Measurements from ENCODE around the gene NEK2.
"Not testable (repeated sequence)": the region's sequence is repeated elsewhere in the genome, so short reads cannot be mapped to it uniquely, and the experiment has no call there.

The NEK2 gene

GRCh38 chr1:211636575-211637029, 38.8 kb downstream of the NEK2 start:
- not testable (repeated sequence) for H3K27ac ChIP-seq (ENCODE audit: low read depth, low read length); H3K4me1 ChIP-seq (ENCODE audit: control insufficient read depth in 1 of 2, insufficient read depth in 2 of 2, low read length in 2 of 2); H3K9ac ChIP-seq (ENCODE audit: low read depth in 1 of 2, low read length in 2 of 2); H3K9me3 ChIP-seq (ENCODE audit: control insufficient read depth in 1 of 2, low read length in 2 of 2); H3K4me3 ChIP-seq (ENCODE audit: low read depth in 1 of 2, low read length in 2 of 2); H3K36me3 ChIP-seq (ENCODE audit: control insufficient read depth in 1 of 2, insufficient read depth in 2 of 2, low read length in 2 of 2); H3K27me3 ChIP-seq (ENCODE audit: control insufficient read depth in 1 of 2, insufficient read depth in 2 of 2, low read length in 2 of 2)

GRCh38 chr1:211635597-211636205, 39.7 kb downstream of the NEK2 start:
- peaks cover 7 to 8% of the 10 kb centered on the region in 2 donors for H3K4me1 ChIP-seq (ENCODE audit: control insufficient read depth in 1 of 2, insufficient read depth in 2 of 2, low read length in 2 of 2)
- H3K9me3 ChIP-seq (ENCODE audit: control insufficient read depth in 1 of 2, low read length in 2 of 2): no peaks in the 10 kb centered on the region
- H3K4me3 ChIP-seq (ENCODE audit: low read depth in 1 of 2, low read length in 2 of 2): no peak overlapping the region
- H3K27ac ChIP-seq (ENCODE audit: low read depth, low read length): no peak overlapping the region
- no peaks in the 10 kb centered on the region for H3K36me3 ChIP-seq (ENCODE audit: control insufficient read depth in 1 of 2, insufficient read depth in 2 of 2, low read length in 2 of 2)
- no peak overlapping the region for H3K9ac ChIP-seq (ENCODE audit: low read depth in 1 of 2, low read length in 2 of 2)
- H3K27me3 ChIP-seq (ENCODE audit: control insufficient read depth in 1 of 2, insufficient read depth in 2 of 2, low read length in 2 of 2): no peaks in the 10 kb centered on the region

DNA sequence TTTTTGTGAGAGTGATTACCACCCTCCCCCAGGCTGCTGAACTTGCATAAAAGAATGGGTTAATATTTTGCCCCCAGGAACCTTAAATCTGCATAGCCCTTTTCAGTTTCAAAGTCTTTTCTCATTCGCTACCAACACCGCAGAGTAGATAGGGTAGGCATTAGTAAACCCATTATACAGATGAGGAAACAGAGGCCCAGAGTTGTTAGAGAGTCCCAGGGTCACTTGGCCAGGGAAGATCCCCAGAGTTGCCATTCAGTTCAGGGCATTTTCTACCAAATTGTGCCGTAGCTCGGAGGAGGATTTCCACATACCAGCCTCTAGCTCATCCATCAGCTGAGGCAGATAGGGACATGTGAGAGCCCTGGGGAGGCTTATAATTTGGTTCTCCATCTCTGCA, 40.5 kb downstream of the NEK2 start:
- H3K4me3 ChIP-seq (ENCODE audit: low read depth in 1 of 2, low read length in 2 of 2): no peak overlapping the region
- H3K27me3 ChIP-seq (ENCODE audit: control insufficient read depth in 1 of 2, insufficient read depth in 2 of 2, low read length in 2 of 2): no peaks in the 10 kb centered on the region
- H3K9me3 ChIP-seq (ENCODE audit: control insufficient read depth in 1 of 2, low read length in 2 of 2): no peaks in the 10 kb centered on the region
- no peak overlapping the region for H3K27ac ChIP-seq (ENCODE audit: low read depth, low read length)
- H3K9ac ChIP-seq (ENCODE audit: low read depth in 1 of 2, low read length in 2 of 2): no peak overlapping the region
- H3K36me3 ChIP-seq (ENCODE audit: control insufficient read depth in 1 of 2, insufficient read depth in 2 of 2, low read length in 2 of 2): no peaks in the 10 kb centered on the region
- H3K4me1 ChIP-seq (ENCODE audit: control insufficient read depth in 1 of 2, insufficient read depth in 2 of 2, low read length in 2 of 2): peaks cover 7 to 14% of the 10 kb centered on the region in 2 donors

- H3K36me3 ChIP-seq (ENCODE audit: control insufficient read depth in 1 of 2, insufficient read depth in 2 of 2, low read length in 2 of 2): no peaks in the 10 kb centered on the region
- no peaks in the 10 kb centered on the region for H3K27me3 ChIP-seq (ENCODE audit: control insufficient read depth in 1 of 2, insufficient read depth in 2 of 2, low read length in 2 of 2)
- peaks cover 7 to 14% of the 10 kb centered on the region in 2 donors for H3K4me1 ChIP-seq (ENCODE audit: control insufficient read depth in 1 of 2, insufficient read depth in 2 of 2, low read length in 2 of 2)
- no peak overlapping the region for H3K4me3 ChIP-seq (ENCODE audit: low read depth in 1 of 2, low read length in 2 of 2)
- H3K27ac ChIP-seq (ENCODE audit: low read depth, low read length): no peak overlapping the region
- no peaks in the 10 kb centered on the region for H3K9me3 ChIP-seq (ENCODE audit: control insufficient read depth in 1 of 2, low read length in 2 of 2)
- no peak overlapping the region for H3K9ac ChIP-seq (ENCODE audit: low read depth in 1 of 2, low read length in 2 of 2)
Observed at GRCh38 chr1:211634461-211634860, 41.0 kb downstream of the NEK2 start.

GRCh38 chr1:211633524-211633846, 41.9 kb downstream of the NEK2 start:
- Histone ChIP-seq H3K27ac (ENCODE audit: low read depth, low read length) (no peak overlapping the region), H3K4me1 (ENCODE audit: control insufficient read depth in 1 of 2, insufficient read depth in 2 of 2, low read length in 2 of 2) (peaks cover 7 to 14% of the 10 kb centered on the region in 2 donors), H3K4me3 (ENCODE audit: low read depth in 1 of 2, low read length in 2 of 2) (no peak overlapping the region), H3K9me3 (ENCODE audit: control insufficient read depth in 1 of 2, low read length in 2 of 2) (no peaks in the 10 kb centered on the region), H3K36me3 (ENCODE audit: control insufficient read depth in 1 of 2, insufficient read depth in 2 of 2, low read length in 2 of 2) (no peaks in the 10 kb centered on the region), H3K27me3 (ENCODE audit: control insufficient read depth in 1 of 2, insufficient read depth in 2 of 2, low read length in 2 of 2) (no peaks in the 10 kb centered on the region), H3K9ac (ENCODE audit: low read depth in 1 of 2, low read length in 2 of 2) (no peak overlapping the region)

DNA sequence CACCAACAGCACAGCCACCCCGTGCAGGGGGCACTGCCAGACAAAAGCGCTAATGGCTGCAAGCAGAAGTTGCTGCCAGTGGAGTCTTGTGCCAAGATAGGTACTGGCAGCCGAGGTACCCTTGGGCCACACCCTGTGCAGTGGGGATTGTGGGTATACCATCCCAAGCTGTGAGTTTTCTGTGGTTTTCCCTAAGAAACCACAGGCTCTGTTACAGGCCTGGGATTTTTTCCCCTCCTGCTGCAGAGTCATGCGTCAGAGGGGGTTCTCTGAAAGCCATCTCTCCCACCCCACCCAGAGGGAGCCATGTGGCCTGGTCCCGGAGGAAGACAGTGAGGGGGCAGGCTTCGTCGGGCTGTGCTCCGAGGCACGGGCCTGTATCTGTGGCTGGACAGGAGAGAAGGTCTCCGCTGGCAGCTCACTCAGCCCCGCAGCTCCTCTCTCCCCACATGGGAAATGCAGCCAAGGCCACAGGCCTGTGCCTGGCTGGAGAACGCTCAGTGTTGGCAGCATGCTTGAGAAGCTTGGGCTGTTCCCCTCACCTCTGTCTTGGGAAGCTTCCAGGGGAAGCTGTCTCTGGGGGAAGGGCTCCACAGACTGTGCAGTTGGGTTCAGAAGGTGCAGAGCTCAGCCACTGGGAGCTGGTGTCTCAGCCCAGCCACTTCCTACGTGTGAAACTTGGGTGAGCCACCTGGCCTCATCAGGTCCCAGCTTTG, 42.5 kb downstream of the NEK2 start:
- Histone ChIP-seq H3K27me3 (ENCODE audit: control insufficient read depth in 1 of 2, insufficient read depth in 2 of 2, low read length in 2 of 2) (no peaks in the 10 kb centered on the region), H3K9me3 (ENCODE audit: control insufficient read depth in 1 of 2, low read length in 2 of 2) (no peaks in the 10 kb centered on the region), H3K36me3 (ENCODE audit: control insufficient read depth in 1 of 2, insufficient read depth in 2 of 2, low read length in 2 of 2) (no peaks in the 10 kb centered on the region), H3K27ac (ENCODE audit: low read depth, low read length) (no peak overlapping the region), H3K4me3 (ENCODE audit: low read depth in 1 of 2, low read length in 2 of 2) (no peak overlapping the region), H3K9ac (ENCODE audit: low read depth in 1 of 2, low read length in 2 of 2) (no peak overlapping the region), H3K4me1 (ENCODE audit: control insufficient read depth in 1 of 2, insufficient read depth in 2 of 2, low read length in 2 of 2) (peaks cover 7 to 14% of the 10 kb centered on the region in 2 donors)

DNA sequence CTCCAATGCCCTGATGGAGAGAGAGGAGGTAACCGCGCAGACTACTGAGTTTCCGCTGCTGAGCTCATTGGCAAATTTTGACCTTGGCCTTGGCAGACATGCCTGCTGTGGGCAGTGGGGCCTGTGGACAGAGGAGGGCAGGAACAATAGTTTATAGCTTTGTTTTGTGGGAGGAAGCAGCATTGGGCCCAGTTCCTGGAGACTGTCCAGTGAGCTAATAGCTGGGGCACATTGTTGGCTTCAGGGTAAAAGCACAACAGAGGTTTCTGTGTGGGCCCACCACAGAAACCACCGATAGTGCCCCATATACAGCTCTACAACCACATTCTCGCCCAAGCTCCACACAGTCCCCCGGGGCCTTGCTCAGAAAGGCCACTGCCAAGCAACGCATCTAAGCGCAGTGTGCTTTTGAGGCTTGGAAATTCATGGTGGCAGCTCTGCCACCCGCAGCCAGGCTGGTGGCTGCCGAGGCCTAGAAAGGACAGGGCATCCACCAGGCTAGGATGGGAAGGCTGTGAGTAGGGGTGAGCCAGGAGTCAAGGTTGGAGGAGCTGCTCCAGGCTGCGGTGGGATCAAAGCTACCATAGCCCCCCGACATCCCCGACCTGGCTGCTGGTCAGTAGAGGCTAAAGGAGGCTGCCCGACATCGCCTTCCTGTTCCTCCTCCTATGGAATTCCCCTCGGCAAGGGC, 43.2 kb downstream of the NEK2 start:
- Histone ChIP-seq H3K4me3 (ENCODE audit: low read depth in 1 of 2, low read length in 2 of 2) (no peak overlapping the region), H3K9me3 (ENCODE audit: control insufficient read depth in 1 of 2, low read length in 2 of 2) (no peaks in the 10 kb centered on the region), H3K36me3 (ENCODE audit: control insufficient read depth in 1 of 2, insufficient read depth in 2 of 2, low read length in 2 of 2) (no peaks in the 10 kb centered on the region), H3K9ac (ENCODE audit: low read depth in 1 of 2, low read length in 2 of 2) (no peak overlapping the region), H3K4me1 (ENCODE audit: control insufficient read depth in 1 of 2, insufficient read depth in 2 of 2, low read length in 2 of 2) (peaks cover 7 to 14% of the 10 kb centered on the region in 2 donors), H3K27me3 (ENCODE audit: control insufficient read depth in 1 of 2, insufficient read depth in 2 of 2, low read length in 2 of 2) (no peaks in the 10 kb centered on the region), H3K27ac (ENCODE audit: low read depth, low read length) (no peak overlapping the region)

- Histone ChIP-seq H3K36me3 (ENCODE audit: control insufficient read depth in 1 of 2, insufficient read depth in 2 of 2, low read length in 2 of 2) (no peaks in the 10 kb centered on the region), H3K4me1 (ENCODE audit: control insufficient read depth in 1 of 2, insufficient read depth in 2 of 2, low read length in 2 of 2) (peaks cover 7 to 14% of the 10 kb centered on the region in 2 donors), H3K4me3 (ENCODE audit: low read depth in 1 of 2, low read length in 2 of 2) (no peak overlapping the region), H3K27ac (ENCODE audit: low read depth, low read length) (no peak overlapping the region), H3K9ac (ENCODE audit: low read depth in 1 of 2, low read length in 2 of 2) (no peak overlapping the region), H3K9me3 (ENCODE audit: control insufficient read depth in 1 of 2, low read length in 2 of 2) (no peaks in the 10 kb centered on the region), H3K27me3 (ENCODE audit: control insufficient read depth in 1 of 2, insufficient read depth in 2 of 2, low read length in 2 of 2) (no peaks in the 10 kb centered on the region)
Observed at GRCh38 chr1:211631168-211631567, 44.3 kb downstream of the NEK2 start.

DNA sequence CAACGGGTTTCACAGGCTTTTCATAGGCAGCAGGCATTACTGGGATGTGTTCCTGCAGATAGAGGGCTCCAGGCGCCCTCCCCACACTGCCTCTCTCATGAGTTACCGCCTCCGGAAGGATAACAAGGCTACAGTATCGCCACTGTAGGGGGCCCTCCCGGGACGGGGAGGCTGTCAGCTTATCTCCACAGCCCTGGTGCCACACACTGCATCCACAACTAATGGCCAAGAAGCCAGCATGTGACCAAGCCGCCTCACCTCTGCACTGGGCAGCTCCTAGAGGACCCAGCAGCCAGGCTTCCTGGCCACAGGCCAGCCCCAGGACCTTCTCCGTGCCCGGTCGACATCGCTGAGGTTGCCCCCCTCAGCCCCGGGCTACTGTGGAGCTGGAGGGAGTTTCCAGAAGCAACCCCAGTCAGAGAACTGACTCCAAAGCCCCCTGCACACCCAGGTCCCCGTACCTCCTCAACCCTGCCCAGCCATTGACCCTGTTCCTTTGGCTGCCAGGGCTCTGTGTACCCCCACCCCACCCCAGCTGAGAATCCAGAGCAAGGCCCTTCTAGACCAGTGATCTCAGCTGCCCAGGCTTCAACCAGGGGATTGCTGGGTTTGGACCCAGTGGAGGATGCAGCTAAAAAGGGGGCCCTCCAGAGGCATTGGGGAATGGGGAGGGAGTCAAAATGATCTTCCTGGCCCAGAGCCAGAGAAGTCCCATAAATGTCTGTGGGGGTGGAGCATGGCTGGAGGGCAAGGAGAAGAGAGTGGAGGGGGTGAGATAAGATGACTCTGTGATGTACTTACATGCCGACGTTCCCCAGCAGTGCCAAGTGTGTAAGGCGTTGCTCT, 45.0 kb downstream of the NEK2 start:
- Histone ChIP-seq H3K27ac (ENCODE audit: low read depth, low read length) (no peak overlapping the region), H3K27me3 (ENCODE audit: control insufficient read depth in 1 of 2, insufficient read depth in 2 of 2, low read length in 2 of 2) (no peaks in the 10 kb centered on the region), H3K9me3 (ENCODE audit: control insufficient read depth in 1 of 2, low read length in 2 of 2) (no peaks in the 10 kb centered on the region), H3K4me1 (ENCODE audit: control insufficient read depth in 1 of 2, insufficient read depth in 2 of 2, low read length in 2 of 2) (peaks cover 7 to 14% of the 10 kb centered on the region in 2 donors), H3K9ac (ENCODE audit: low read depth in 1 of 2, low read length in 2 of 2) (no peak overlapping the region), H3K36me3 (ENCODE audit: control insufficient read depth in 1 of 2, insufficient read depth in 2 of 2, low read length in 2 of 2) (no peaks in the 10 kb centered on the region), H3K4me3 (ENCODE audit: low read depth in 1 of 2, low read length in 2 of 2) (no peak overlapping the region)

DNA sequence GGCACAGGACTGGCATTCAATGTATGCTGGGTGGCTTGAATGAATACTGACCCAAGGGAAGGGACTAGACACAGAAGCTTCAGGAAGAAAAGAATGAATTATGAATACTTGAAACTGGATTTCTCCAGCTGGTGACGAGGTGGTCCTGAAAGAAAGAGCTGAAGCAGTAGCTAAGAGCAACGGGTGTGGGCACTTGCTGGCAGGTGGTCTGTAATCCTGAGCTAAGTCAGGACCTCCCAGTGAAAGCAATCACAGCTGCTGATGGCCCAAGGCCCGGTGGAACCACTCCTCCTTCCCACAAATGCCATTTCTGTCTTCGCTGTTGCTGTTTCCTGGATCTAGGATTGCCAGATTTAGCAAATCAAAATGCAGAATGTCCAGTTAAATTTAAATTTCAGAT, 47.0 kb downstream of the NEK2 start:
- Histone ChIP-seq H3K4me3 (ENCODE audit: low read depth in 1 of 2, low read length in 2 of 2) (no peak overlapping the region), H3K9ac (ENCODE audit: low read depth in 1 of 2, low read length in 2 of 2) (no peak overlapping the region), H3K36me3 (ENCODE audit: control insufficient read depth in 1 of 2, insufficient read depth in 2 of 2, low read length in 2 of 2) (no peaks in the 10 kb centered on the region), H3K27ac (ENCODE audit: low read depth, low read length) (no peak overlapping the region), H3K27me3 (ENCODE audit: control insufficient read depth in 1 of 2, insufficient read depth in 2 of 2, low read length in 2 of 2) (no peaks in the 10 kb centered on the region), H3K9me3 (ENCODE audit: control insufficient read depth in 1 of 2, low read length in 2 of 2) (no peaks in the 10 kb centered on the region), H3K4me1 (ENCODE audit: control insufficient read depth in 1 of 2, insufficient read depth in 2 of 2, low read length in 2 of 2) (peaks cover 11 to 12% of the 10 kb centered on the region in 2 donors)

Measured in duodenal mucosa (tissue), 2 donors.